ENCODE measurements around the gene ZHX3. TPM values are rescaled to one million over a fixed set of nuclear protein-coding genes. Genes with fewer than 3 reads are reported as not detected.

Gene ZHX3
- total RNA-seq, 1 donor: 36.6 TPM

- H4K20me1 ChIP-seq (ENCODE audit: insufficient read depth, low read length): peaks cover 91% of the 10 kb centered on the region
- no peak overlapping the region for H3K27ac ChIP-seq (ENCODE audit: low read depth, low read length)
- H2AFZ ChIP-seq (ENCODE audit: low read length): no peak overlapping the region
- peaks cover 98% of the 10 kb centered on the region for H3K79me2 ChIP-seq (ENCODE audit: insufficient read depth, low read length)
- no peaks in the 10 kb centered on the region for H3K27me3 ChIP-seq (ENCODE audit: insufficient read depth, low read length)
- no peak overlapping the region for H3K4me2 ChIP-seq (ENCODE audit: insufficient read depth, low read length)
- H3K36me3 ChIP-seq (ENCODE audit: insufficient read depth, low read length): no peaks in the 10 kb centered on the region
- H3K4me1 ChIP-seq (ENCODE audit: insufficient read depth, low read length): peaks cover 22% of the 10 kb centered on the region
- no peak overlapping the region for H3K4me3 ChIP-seq (ENCODE audit: insufficient read depth, low read length)
- TF ChIP-seq, protein P1, sequence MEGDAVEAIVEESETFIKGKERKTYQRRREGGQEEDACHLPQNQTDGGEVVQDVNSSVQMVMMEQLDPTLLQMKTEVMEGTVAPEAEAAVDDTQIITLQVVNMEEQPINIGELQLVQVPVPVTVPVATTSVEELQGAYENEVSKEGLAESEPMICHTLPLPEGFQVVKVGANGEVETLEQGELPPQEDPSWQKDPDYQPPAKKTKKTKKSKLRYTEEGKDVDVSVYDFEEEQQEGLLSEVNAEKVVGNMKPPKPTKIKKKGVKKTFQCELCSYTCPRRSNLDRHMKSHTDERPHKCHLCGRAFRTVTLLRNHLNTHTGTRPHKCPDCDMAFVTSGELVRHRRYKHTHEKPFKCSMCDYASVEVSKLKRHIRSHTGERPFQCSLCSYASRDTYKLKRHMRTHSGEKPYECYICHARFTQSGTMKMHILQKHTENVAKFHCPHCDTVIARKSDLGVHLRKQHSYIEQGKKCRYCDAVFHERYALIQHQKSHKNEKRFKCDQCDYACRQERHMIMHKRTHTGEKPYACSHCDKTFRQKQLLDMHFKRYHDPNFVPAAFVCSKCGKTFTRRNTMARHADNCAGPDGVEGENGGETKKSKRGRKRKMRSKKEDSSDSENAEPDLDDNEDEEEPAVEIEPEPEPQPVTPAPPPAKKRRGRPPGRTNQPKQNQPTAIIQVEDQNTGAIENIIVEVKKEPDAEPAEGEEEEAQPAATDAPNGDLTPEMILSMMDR (IDR thresholded peaks at IDR 0.05; ENCODE audit: extremely low read depth, low read depth, low read length): no peak
- no peak for DNase-seq (ENCODE audit: insufficient read length, low spot score, missing footprints)
- H3K9me3 ChIP-seq (ENCODE audit: low read depth, low read length): no peaks in the 10 kb centered on the region
Measured at GRCh38 chr20:41142919-41143318, 174.6 kb downstream of the ZHX3 start.

DNA sequence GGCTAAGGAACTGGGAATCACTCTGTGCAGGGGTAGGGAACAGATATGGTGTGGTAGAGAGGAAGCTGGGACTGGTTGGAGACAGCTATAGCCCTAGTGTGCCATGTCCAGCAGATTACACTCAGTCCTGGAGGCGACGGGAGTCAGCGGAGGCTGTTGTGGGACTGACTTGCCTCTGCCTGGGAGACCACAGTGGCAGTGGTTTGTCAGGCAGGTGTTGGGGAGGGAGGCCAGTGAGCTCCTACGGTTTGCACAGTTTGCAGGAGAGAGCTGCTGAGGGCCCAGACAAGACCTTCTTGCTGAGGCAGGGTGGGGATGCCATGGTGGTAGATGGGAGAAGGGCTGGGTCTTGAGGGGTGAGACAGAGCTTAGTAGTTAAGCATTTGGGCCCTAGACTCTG lies 175.3 kb downstream of the ZHX3 start:
- peaks cover 99% of the 10 kb centered on the region for H3K79me2 ChIP-seq (ENCODE audit: insufficient read depth, low read length)
- no peak for DNase-seq (ENCODE audit: insufficient read length, low spot score, missing footprints)
- no peaks in the 10 kb centered on the region for H3K9me3 ChIP-seq (ENCODE audit: low read depth, low read length)
- H3K27me3 ChIP-seq (ENCODE audit: insufficient read depth, low read length): no peaks in the 10 kb centered on the region
- H2AFZ ChIP-seq (ENCODE audit: low read length): no peak overlapping the region
- no peaks in the 10 kb centered on the region for H3K36me3 ChIP-seq (ENCODE audit: insufficient read depth, low read length)
- TF ChIP-seq, protein P1 (IDR thresholded peaks at IDR 0.05; ENCODE audit: extremely low read depth, low read depth, low read length): no peak
- H3K4me3 ChIP-seq (ENCODE audit: insufficient read depth, low read length): no peak overlapping the region
- H3K27ac ChIP-seq (ENCODE audit: low read depth, low read length): no peak overlapping the region
- H3K4me2 ChIP-seq (ENCODE audit: insufficient read depth, low read length): no peak overlapping the region
- peaks cover 22% of the 10 kb centered on the region for H3K4me1 ChIP-seq (ENCODE audit: insufficient read depth, low read length)
- H4K20me1 ChIP-seq (ENCODE audit: insufficient read depth, low read length): peaks cover 88% of the 10 kb centered on the region

DNA sequence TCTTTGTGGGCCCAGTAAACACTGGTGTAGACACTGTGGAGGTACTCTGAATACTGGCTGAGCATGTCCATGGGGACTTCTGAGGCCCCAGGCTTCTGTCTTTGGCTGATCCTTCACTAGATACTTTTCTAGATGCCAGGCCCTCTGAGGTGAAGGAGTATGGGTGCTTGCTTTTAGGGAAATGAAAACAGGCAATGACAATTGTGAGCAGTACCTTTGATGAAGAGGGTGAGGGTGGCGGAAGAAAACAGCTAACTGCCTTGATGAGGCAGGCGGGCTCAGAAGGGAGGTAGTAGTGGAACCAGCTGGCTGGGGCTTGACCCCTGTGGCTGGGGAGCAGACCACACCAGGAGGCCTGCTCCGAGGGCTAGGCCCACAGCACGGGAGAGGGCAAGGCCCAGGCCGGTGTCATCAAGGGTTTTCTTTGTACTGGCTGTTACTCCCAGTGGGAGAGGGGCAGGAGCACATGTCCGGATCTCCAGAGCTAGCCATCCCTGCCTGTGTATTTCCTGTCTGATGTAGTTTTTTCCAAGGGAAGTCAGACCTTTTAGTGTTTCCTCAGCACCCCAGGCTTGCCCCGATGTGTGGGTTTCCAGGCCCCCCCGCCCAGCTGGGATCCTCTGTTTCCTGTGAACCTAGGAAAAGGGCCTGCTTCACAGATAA lies 176.2 kb downstream of the ZHX3 start:
- Histone ChIP-seq H3K4me2 (ENCODE audit: insufficient read depth, low read length) (no peak overlapping the region), H2AFZ (ENCODE audit: low read length) (no peak overlapping the region), H4K20me1 (ENCODE audit: insufficient read depth, low read length) (peaks cover 79% of the 10 kb centered on the region), H3K4me1 (ENCODE audit: insufficient read depth, low read length) (peaks cover 22% of the 10 kb centered on the region), H3K9me3 (ENCODE audit: low read depth, low read length) (no peaks in the 10 kb centered on the region), H3K4me3 (ENCODE audit: insufficient read depth, low read length) (no peak overlapping the region), H3K36me3 (ENCODE audit: insufficient read depth, low read length) (no peaks in the 10 kb centered on the region), H3K27me3 (ENCODE audit: insufficient read depth, low read length) (no peaks in the 10 kb centered on the region), H3K27ac (ENCODE audit: low read depth, low read length) (no peak overlapping the region), H3K79me2 (ENCODE audit: insufficient read depth, low read length) (peaks cover 94% of the 10 kb centered on the region)
- DNase-seq (ENCODE audit: insufficient read length, low spot score, missing footprints): no peak
- TF ChIP-seq, protein P1 (IDR thresholded peaks at IDR 0.05; ENCODE audit: extremely low read depth, low read depth, low read length): no peak

DNA sequence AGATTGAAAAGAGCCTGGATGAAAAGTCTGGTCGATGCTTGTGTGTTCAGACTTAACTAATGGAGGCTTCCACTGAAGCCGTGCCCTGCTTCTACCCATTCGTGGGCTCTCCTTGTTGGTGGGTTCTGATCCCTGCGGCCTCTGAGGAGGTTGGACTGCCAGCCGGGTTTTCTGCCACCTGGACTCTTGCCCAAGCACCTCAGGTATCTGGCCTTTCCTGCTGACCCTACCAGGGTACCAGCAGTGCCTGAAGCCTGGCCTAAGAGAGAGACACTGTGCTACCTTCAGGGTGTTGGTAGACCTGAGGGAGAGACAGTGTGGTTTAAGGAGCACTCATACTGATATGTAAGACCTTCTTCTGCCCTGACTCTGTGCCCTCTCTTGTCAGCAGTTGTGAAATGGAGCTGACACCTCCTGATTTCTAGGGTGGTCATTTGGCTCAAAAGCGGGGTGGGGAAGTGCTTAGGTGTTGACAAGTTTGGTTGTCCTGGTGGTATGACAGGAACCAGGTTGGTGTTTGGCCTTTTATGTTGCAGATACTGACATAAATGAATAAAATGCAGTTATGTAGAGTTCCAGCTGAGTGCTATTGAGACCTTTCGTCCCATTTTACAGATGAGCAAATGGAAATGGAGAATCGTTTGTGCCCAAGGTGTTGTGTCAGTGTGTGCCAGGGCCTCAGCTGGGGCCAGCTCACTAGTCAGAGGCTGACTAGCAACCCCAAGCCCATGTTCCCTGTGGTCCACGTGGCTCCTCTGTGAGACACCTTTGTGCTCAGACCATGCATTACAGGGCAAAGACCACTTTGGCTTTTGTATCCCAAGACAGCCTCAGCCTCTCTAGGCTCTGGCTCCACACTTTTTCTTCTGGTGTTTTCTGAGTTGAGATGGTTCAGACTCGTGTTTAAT lies 177.1 kb downstream of the ZHX3 start:
- TF ChIP-seq, protein P1 (IDR thresholded peaks at IDR 0.05; ENCODE audit: extremely low read depth, low read depth, low read length): no peak
- Histone ChIP-seq H3K36me3 (ENCODE audit: insufficient read depth, low read length) (no peaks in the 10 kb centered on the region), H3K27me3 (ENCODE audit: insufficient read depth, low read length) (no peaks in the 10 kb centered on the region), H3K9me3 (ENCODE audit: low read depth, low read length) (no peaks in the 10 kb centered on the region), H3K27ac (ENCODE audit: low read depth, low read length) (no peak overlapping the region), H4K20me1 (ENCODE audit: insufficient read depth, low read length) (peaks cover 70% of the 10 kb centered on the region), H3K79me2 (ENCODE audit: insufficient read depth, low read length) (peaks cover 86% of the 10 kb centered on the region), H2AFZ (ENCODE audit: low read length) (no peak overlapping the region), H3K4me1 (ENCODE audit: insufficient read depth, low read length) (peaks cover 18% of the 10 kb centered on the region), H3K4me3 (ENCODE audit: insufficient read depth, low read length) (no peak overlapping the region), H3K4me2 (ENCODE audit: insufficient read depth, low read length) (no peak overlapping the region)
- DNase-seq (ENCODE audit: insufficient read length, low spot score, missing footprints): no peak
